Endothelial cell of umbilical vein (primary cell): ENCODE data around the gene WDR77. TPM values are rescaled to one million over a fixed set of nuclear protein-coding genes. Genes with fewer than 3 reads are reported as not detected.

Source experiments
- BruUV-seq: library from RNA; stranded (reverse); fragments of 400-500 nt; replicated peaks from 2 replicates; lab custom pipeline; 2021; lab: Mats Ljungman, UMichigan
- CTCF ChIA-PET: fragments of 300-600, 350-600 bp; sonication (Branson Sonifier 250); formaldehyde crosslinking; loops from one replicate; lab custom pipeline; 2021; ENCODE audit warnings: antibody characterized with exemption, inconsistent platforms; lab: Charles Lee
- POLR2A ChIA-PET: fragments of 300-600, 350-600 bp; sonication (Branson Sonifier 250); formaldehyde crosslinking; loops from one replicate; lab custom pipeline; 2021; ENCODE audit warnings: antibody characterized with exemption, inconsistent platforms; lab: Charles Lee
- DNase-seq: peaks from one replicate; pipeline ENCODE4 v3.0.0-alpha.2; 2011; ENCODE audit warnings: low read depth, low spot score
- FAIRE-seq: peaks from 2 replicates; lab custom pipeline; 2011; peaks lifted over from hg19 to GRCh38; lab: Jason Lieb, UNC
- H2AFZ ChIP-seq: 2 replicates; pipeline ENCODE4 v1.6.0; 2012; ENCODE audit warnings: low read depth, low read length, control low read depth, inconsistent platforms
- H3K27ac ChIP-seq: 2 replicates; pipeline ENCODE4 v1.5.1; 2011; ENCODE audit warnings: low read depth, mild to moderate bottlenecking, control low read depth, low read length, moderate library complexity; ENCODE audit not compliant: insufficient read depth
- H3K27me3 ChIP-seq, 2 experiments: 2 replicates each; pipeline versions ENCODE4 v1.6.0 to v1.6.1; 2011; ENCODE audit warnings: low read length in 2 of 2, mixed read lengths in 1 of 2; ENCODE audit not compliant: control insufficient read depth in 2 of 2, insufficient read depth in 2 of 2
- H3K36me3 ChIP-seq, 2 experiments: 2 replicates in 1 of 2; 3 replicates in 1 of 2; pipeline ENCODE4 v1.5.1; 2011; ENCODE audit warnings: low read length in 2 of 2, mild to moderate bottlenecking in 1 of 2, moderate library complexity in 1 of 2; ENCODE audit not compliant: control insufficient read depth in 2 of 2, insufficient read depth in 2 of 2; ENCODE audit errors: extremely low read depth in 1 of 2
- H3K4me1 ChIP-seq: 3 replicates; pipeline ENCODE4 v1.5.1; 2011; ENCODE audit warnings: mild to moderate bottlenecking, low read length; ENCODE audit not compliant: control insufficient read depth, insufficient read depth; ENCODE audit errors: extremely low read depth
- H3K4me2 ChIP-seq: 2 replicates; pipeline ENCODE4 v1.6.1; 2011; ENCODE audit warnings: low read length, control low read depth, mixed read lengths; ENCODE audit not compliant: insufficient read depth
- H3K4me3 ChIP-seq, 3 experiments: fragments of 200-600 bp in 1 of 3; sonication (generic), shearing (Covaris generic) in 1 of 3; replicated peaks in 1 of 3; 2 replicates each; pipeline ENCODE4 v1.5.1; 2011 to 2016; ENCODE audit warnings: control low read depth in 3 of 3, low read length in 3 of 3, mild to moderate bottlenecking in 2 of 3, inconsistent platforms in 1 of 3, low read depth in 1 of 3, moderate library complexity in 1 of 3; ENCODE audit not compliant: insufficient read depth in 1 of 3
- H3K79me2 ChIP-seq: 2 replicates; pipeline ENCODE4 v1.6.0; 2012; ENCODE audit warnings: low read length, inconsistent platforms; ENCODE audit not compliant: control insufficient read depth, insufficient read depth
- H3K9ac ChIP-seq: replicated peaks from 2 replicates; pipeline ENCODE3; 2011; ENCODE audit warnings: low read length, control low read depth; ENCODE audit not compliant: insufficient read depth; ENCODE audit errors: extremely low read depth
- H3K9me1 ChIP-seq: replicated peaks from 3 replicates; pipeline ENCODE4 v1.6.0; 2011; ENCODE audit warnings: mild to moderate bottlenecking, low read length; ENCODE audit not compliant: control insufficient read depth, insufficient read depth; ENCODE audit errors: extremely low read depth
- H3K9me3 ChIP-seq: replicated peaks from 2 replicates; pipeline ENCODE4 v1.5.1; 2012; ENCODE audit warnings: low read length, inconsistent platforms; ENCODE audit not compliant: control insufficient read depth, insufficient read depth
- H4K20me1 ChIP-seq: replicated peaks from 2 replicates; pipeline ENCODE3; 2011; ENCODE audit warnings: mild to moderate bottlenecking, low read length; ENCODE audit not compliant: control insufficient read depth, insufficient read depth; ENCODE audit errors: extremely low read depth
- EZH2 ChIP-seq: IDR thresholded peaks from 2 replicates; pipeline ENCODE4 v1.6.1; 2012; ENCODE audit warnings: borderline replicate concordance, low read depth, mild to moderate bottlenecking, moderate library complexity, low read length, inconsistent platforms; ENCODE audit not compliant: severe bottlenecking
- FOS ChIP-seq: IDR thresholded peaks from 2 replicates; pipeline ENCODE4 v1.6.1; 2011; ENCODE audit warnings: mild to moderate bottlenecking, low read length, moderate library complexity, borderline replicate concordance; ENCODE audit not compliant: insufficient read depth
- GATA2 ChIP-seq: IDR thresholded peaks from 2 replicates; pipeline ENCODE4 v1.7.0; 2011; ENCODE audit warnings: low read depth, mild to moderate bottlenecking, moderate library complexity, mixed read lengths, low read length; ENCODE audit not compliant: insufficient read length, insufficient read depth
- JUN ChIP-seq: IDR thresholded peaks from 2 replicates; pipeline ENCODE4 v1.6.1; 2011; ENCODE audit warnings: borderline replicate concordance, low read depth; ENCODE audit not compliant: insufficient read length, insufficient read depth
- MYC ChIP-seq: IDR thresholded peaks from one replicate; pipeline ENCODE4 v1.6.1; 2011; ENCODE audit warnings: mild to moderate bottlenecking, low read depth, low read length
- POLR2A ChIP-seq: IDR thresholded peaks from 2 replicates; pipeline ENCODE4 v1.6.1; 2012; ENCODE audit warnings: low read depth, mild to moderate bottlenecking, control low read depth, low read length
- POLR2AphosphoS5 ChIP-seq: IDR thresholded peaks from 2 replicates; pipeline ENCODE4 v1.6.1; 2012; ENCODE audit warnings: low read depth, mild to moderate bottlenecking, control low read depth, low read length, moderate library complexity; ENCODE audit not compliant: insufficient read depth
- dilution Hi-C: fragments of 300-500 bp; cut with MboI; formaldehyde crosslinking; loops from one replicate; pipeline ENCODE4 v1.15.0; 2019; ENCODE audit warnings: low sequenced_read_pairs; ENCODE audit not compliant: extremely low pct_ligation_motif_present
- intact Hi-C: fragments of 100-400 bp; cut with micrococcal nuclease; formaldehyde crosslinking; loops from one replicate; pipeline ENCODE4 v1.10.0; 2022
- polyA plus RNA-seq, 4 experiments: library from polyadenylated mRNA; depleted of rRNA in 3 of 4; stranded (reverse) in 3 of 4; unstranded in 1 of 4; fragments of >200 nt; gene quantifications; 2 replicates each; pipeline versions ENCODE4 v1.2.1 to v1.2.3, GENCODE V29; 2011 to 2012; ENCODE audit warnings: missing spikeins in 1 of 4
- total RNA-seq: library from RNA; stranded (reverse); gene quantifications from 2 replicates; pipeline ENCODE4 v1.2.3, GENCODE V29; 2021
- TF ChIP-seq, protein P1 (sequence below): IDR thresholded peaks from 2 replicates; pipeline ENCODE4 v1.6.1; 2011; ENCODE audit not compliant: insufficient read depth, insufficient read length
- TF ChIP-seq, protein P2 (sequence below), 2 donors: IDR thresholded peaks; 1 replicate in 1 of 2; 2 replicates in 1 of 2; pipeline ENCODE4 v1.5.1; 2011; ENCODE audit warnings: low read length in 2 of 2, mild to moderate bottlenecking in 2 of 2, moderate library complexity in 2 of 2, control low read depth in 1 of 2, inconsistent platforms in 1 of 2, low read depth in 1 of 2; ENCODE audit not compliant: insufficient read depth in 1 of 2; ENCODE audit errors: extremely low read depth in 1 of 2

The WDR77 gene
- total and polyA plus RNA-seq, 2 donors (not counting 3 experiments of a cell fraction or from before 2014, with no cell fraction given): 41.3 to 116 TPM

DNA sequence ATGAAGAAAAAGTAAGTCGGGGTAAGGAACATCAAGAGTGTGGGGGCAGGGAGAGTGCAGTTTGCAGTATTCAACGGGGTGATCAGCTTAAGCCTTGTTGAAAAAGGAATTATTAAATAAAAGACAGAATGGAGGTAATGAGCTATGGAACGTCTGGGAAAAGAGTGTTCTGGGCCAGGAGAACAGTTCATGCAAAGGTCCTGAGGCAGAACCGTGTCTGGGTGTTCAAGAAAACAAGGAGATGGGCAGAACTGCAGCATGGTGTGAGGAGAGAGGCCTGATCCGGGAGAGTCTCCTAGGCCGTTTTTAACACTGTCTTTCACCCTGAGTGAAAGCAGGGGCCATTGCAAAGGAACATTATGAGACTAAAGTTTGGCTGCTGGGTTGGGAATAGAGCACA is 41.8 kb downstream of the WDR77 start:
- TF ChIP-seq, protein P1, sequence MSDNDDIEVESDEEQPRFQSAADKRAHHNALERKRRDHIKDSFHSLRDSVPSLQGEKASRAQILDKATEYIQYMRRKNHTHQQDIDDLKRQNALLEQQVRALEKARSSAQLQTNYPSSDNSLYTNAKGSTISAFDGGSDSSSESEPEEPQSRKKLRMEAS: no peak
- TF ChIP-seq FOS (no peak), MYC (no peak), JUN (no peak), POLR2A (no peak), POLR2AphosphoS5 (no peak), GATA2 (no peak), EZH2 (no peak)
- TF ChIP-seq, protein P2, sequence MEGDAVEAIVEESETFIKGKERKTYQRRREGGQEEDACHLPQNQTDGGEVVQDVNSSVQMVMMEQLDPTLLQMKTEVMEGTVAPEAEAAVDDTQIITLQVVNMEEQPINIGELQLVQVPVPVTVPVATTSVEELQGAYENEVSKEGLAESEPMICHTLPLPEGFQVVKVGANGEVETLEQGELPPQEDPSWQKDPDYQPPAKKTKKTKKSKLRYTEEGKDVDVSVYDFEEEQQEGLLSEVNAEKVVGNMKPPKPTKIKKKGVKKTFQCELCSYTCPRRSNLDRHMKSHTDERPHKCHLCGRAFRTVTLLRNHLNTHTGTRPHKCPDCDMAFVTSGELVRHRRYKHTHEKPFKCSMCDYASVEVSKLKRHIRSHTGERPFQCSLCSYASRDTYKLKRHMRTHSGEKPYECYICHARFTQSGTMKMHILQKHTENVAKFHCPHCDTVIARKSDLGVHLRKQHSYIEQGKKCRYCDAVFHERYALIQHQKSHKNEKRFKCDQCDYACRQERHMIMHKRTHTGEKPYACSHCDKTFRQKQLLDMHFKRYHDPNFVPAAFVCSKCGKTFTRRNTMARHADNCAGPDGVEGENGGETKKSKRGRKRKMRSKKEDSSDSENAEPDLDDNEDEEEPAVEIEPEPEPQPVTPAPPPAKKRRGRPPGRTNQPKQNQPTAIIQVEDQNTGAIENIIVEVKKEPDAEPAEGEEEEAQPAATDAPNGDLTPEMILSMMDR (IDR thresholded peaks at IDR 0.05; ENCODE audit: extremely low read depth in 1 of 2, insufficient read depth in 1 of 2, low read depth in 1 of 2, low read length in 2 of 2): no peak
- H3K9me1 ChIP-seq: no peaks in the 10 kb centered on the region
- DNase-seq (no peak), FAIRE-seq (no peak)
- H3K9me3 ChIP-seq: no peaks in the 10 kb centered on the region
- no peak overlapping the region for H2AFZ ChIP-seq
- H3K4me1 ChIP-seq: no peaks in the 10 kb centered on the region
- H3K27me3 ChIP-seq: peaks cover 9 to 12% of the 10 kb centered on the region in 2 experiments
- no peaks in the 10 kb centered on the region for H4K20me1 ChIP-seq
- no peak overlapping the region for H3K4me2 ChIP-seq
- H3K36me3 ChIP-seq: no peaks in the 10 kb centered on the region
- intact Hi-C loops: no loop called here
- ChIA-PET POLR2A (no interaction called here), CTCF (no interaction called here)
- H3K9ac ChIP-seq: no peak overlapping the region
- dilution Hi-C loops: no loop called here
- H3K4me3 ChIP-seq: no peak overlapping the region
- no peaks in the 10 kb centered on the region for H3K79me2 ChIP-seq
- no peak overlapping the region for H3K27ac ChIP-seq
- BruUV-seq: no TSS peak
